ENCODE results near the gene CD209.
"Not testable (repeated sequence)": the region's sequence is repeated elsewhere in the genome, so short reads cannot be mapped to it uniquely, and the experiment has no call there.

Gene CD209, protein sequence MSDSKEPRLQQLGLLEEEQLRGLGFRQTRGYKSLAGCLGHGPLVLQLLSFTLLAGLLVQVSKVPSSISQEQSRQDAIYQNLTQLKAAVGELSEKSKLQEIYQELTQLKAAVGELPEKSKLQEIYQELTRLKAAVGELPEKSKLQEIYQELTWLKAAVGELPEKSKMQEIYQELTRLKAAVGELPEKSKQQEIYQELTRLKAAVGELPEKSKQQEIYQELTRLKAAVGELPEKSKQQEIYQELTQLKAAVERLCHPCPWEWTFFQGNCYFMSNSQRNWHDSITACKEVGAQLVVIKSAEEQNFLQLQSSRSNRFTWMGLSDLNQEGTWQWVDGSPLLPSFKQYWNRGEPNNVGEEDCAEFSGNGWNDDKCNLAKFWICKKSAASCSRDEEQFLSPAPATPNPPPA

DNA sequence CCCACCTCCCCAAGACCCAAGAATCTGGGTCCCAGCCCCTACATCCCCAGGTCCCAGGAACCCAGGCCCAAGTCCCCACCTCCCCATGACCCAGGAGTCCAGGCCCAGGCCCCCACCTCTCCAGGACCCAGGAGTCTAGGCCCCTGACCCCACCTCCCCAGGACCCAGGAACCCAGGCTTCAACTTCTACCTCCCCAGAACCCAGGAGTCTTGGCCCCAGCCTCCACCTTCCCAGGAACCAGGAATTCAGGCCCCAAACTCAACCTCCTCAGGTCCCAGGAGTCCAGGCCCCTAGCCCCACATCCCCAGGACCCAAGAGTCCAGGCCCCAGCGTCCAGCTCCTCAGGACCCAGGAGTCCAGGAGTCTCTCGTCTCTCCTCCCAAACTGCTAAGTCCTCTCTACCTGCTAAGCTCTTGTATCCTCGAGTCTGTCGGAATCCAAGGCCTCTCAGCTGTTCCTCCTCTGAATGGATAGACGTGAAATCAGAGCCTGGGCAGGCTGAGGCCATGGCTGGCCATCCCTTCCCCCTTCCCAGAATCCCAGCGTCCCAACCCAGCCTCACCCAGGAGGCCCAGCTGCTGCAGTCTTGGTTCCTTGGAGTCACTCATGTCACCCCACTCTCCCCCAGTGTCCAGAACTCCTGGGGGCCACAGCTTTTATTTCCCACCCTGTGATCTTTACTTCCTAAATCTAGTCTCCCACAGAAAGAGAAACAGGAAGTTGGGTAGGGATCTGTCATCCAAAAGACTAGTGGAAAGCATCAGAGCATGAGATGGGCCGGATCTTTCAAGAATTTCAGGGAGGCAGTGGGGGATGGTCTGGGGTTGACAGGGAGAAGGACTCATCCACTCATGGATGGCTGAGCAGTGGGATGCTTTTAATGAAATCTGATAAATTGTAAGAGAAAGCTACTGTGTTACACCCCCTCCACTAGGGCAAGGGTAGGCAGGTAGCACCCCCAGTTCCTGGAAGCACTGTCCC lies at the start of gene CD209:
TSS of gene CD209 (minus strand) at position 632 of the 982 bp plus-strand sequence. CDS start at position 609, 23 bp downstream.
- no peak for TF ChIP-seq POLR2A (IDR thresholded peaks at IDR 0.05; ENCODE audit: low read length)
- TF ChIP-seq GATA1 (IDR thresholded peaks at IDR 0.05; ENCODE audit: low read depth, low read length) = no peak
- DNase-seq = no peak

DNA sequence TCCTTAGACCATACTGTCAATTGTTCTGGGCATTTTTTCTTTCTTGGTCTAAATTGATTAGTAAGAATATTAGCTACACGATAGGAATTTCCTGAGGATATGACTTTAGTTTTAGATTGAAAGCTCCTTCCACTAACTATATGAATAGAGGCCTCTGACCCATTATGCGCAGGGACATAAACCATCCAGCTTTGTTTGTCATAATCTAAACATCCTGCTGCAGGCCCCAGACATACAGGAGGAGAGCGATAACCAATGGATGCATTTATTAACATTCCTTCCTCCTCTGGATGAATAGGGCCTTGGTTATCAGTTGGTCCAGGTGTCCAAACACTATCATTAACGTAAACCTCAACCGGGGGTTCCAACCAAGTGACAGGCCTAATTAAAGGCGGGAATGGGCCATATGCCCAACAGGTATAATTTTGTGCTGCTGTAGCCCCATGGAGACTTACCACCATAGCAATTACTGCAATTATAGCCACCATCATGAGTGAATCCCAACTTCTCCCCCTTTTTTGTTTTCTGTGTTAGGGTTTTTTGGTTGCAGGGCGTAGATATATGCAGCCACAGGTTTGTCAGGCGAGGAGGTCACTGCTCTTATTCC lies 48.3 kb upstream of the CD209 start:
- no peak for DNase-seq
- TF ChIP-seq GATA1 (IDR thresholded peaks at IDR 0.05; ENCODE audit: low read depth, low read length) = no peak
- no peak for TF ChIP-seq POLR2A (IDR thresholded peaks at IDR 0.05; ENCODE audit: low read length)

DNA sequence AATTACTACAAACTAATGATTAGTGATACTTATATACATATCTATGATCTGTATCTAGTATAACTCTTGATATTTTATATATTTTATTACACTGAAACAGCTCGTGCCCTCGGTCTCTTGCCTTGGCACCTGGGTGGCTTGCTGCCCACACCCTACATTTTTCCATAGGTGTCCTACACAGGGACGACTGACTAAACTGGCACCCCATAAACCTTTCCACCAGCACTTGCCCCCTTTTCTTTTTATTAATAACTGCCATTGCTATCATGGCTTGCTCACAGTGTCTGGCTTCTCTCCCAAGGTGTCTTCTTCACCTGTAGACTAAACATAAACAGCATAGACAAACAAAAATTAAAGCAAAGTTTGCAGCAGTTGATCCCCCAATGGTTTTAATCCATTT lies 46.2 kb upstream of the CD209 start:
- DNase-seq = no peak
- no peak for TF ChIP-seq GATA1 (IDR thresholded peaks at IDR 0.05; ENCODE audit: low read depth, low read length)
- TF ChIP-seq POLR2A (IDR thresholded peaks at IDR 0.05; ENCODE audit: low read length) = no peak

DNA sequence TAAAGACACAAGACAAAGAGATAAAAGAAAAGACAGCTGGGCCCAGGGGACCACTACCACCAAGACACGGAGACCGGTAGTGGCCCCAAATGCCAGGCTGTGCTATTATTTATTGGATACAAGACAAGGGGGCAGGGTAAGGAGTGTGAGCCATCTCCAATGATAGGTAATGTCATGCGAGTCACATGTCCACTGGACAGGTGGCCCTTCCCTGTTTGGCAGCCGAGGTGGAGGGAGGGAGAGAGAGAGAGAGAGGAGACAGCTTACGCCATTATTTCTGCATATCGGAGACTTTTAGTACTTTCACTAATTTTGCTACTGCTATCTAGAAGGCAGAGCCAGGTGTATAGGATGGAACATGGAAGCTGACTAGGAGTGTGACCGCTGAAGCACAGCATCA lies 45.4 kb upstream of the CD209 start:
- DNase-seq = not testable (repeated sequence)

DNA sequence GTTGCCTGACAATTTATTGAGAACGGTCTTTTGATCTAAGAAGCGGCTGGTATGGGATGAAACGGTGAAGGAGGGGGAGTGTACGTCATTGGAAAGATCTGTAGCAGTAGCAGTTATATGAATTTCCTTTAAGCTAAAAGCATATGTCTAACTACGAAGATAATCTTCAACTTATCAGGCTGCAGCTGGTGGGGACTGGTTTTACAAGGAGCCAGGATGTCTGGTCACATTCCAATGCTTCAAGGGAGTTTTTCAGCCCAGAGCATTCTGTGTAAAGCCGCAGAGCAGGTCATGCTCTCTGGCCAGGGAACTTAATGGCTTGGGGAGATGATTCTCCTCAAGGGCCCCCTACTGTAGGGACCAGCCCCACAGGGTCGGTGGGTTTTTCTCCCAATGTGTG lies 44.9 kb upstream of the CD209 start:
- no peak for DNase-seq

DNA sequence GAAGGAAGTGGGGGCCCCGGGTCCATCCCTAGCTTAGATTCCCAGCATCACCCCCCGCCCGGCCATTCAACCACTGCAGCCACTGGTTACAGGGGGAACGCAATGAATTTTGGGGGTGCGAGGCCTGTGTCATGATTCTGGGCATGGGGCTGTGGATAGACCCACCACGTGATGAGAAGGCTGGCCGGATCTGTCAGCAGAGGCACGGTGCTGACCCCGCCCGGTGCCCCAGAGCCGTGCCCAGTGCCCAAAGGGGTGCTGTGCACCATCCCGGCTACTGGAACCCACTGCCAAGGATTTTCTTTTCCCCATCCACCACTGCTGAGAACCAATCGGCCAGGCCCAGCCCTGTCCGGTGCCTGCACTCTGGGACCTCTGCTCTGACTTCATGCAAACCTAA lies 43.1 kb upstream of the CD209 start:
- no peak for DNase-seq
- TF ChIP-seq GATA1 (IDR thresholded peaks at IDR 0.05; ENCODE audit: low read depth, low read length) = no peak
- no peak for TF ChIP-seq POLR2A (IDR thresholded peaks at IDR 0.05; ENCODE audit: low read length)

More for the DNA sequence above, 44.9 kb upstream of the CD209 start:
- TF ChIP-seq POLR2A (IDR thresholded peaks at IDR 0.05; ENCODE audit: low read length) (no peak), GATA1 (IDR thresholded peaks at IDR 0.05; ENCODE audit: low read depth, low read length) (no peak)

DNA sequence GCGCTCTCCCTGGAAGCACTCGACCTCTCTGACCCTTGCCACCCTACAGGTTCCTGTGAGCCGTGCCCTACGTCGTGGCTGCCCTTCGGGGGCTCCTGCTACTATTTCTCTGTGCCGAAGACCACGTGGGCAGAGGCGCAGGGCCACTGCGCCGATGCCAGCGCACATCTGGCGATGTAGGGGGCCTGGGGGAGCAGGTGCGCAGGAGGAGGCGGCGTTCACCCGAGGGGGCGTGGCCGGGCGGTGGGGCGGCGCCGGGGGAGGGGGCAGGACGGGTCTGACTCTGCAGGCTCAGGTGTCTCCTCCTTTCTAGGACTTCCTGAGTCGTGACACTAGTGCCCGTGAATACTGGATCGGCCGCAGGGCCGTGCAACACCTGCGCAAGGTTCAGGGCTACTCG lies 42.1 kb upstream of the CD209 start:
- no peak for DNase-seq
- no peak for TF ChIP-seq GATA1 (IDR thresholded peaks at IDR 0.05; ENCODE audit: low read depth, low read length)
- TF ChIP-seq POLR2A (IDR thresholded peaks at IDR 0.05; ENCODE audit: low read length) = no peak

DNA sequence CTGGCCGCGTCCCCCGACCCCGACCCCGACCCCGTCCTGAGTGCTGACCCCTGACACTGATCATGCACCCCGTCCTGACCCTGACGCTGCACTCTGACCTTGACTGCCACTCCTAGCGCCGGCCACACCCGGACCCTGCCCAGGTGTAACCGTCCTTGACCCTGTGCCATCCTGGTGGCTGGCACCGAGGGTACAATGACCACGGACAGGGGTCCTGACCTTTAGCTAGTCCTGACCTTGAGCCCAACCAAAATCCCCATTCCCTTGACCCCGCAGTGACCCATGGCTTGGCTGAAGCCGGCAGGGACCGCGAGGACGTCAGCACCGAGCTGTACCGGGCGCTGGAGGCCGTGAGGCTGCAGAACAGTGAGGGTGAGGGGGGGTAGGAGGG lies 41.6 kb upstream of the CD209 start:
- TF ChIP-seq POLR2A (IDR thresholded peaks at IDR 0.05; ENCODE audit: low read length) (no peak), GATA1 (IDR thresholded peaks at IDR 0.05; ENCODE audit: low read depth, low read length) (no peak)
- DNase-seq = no peak

DNA sequence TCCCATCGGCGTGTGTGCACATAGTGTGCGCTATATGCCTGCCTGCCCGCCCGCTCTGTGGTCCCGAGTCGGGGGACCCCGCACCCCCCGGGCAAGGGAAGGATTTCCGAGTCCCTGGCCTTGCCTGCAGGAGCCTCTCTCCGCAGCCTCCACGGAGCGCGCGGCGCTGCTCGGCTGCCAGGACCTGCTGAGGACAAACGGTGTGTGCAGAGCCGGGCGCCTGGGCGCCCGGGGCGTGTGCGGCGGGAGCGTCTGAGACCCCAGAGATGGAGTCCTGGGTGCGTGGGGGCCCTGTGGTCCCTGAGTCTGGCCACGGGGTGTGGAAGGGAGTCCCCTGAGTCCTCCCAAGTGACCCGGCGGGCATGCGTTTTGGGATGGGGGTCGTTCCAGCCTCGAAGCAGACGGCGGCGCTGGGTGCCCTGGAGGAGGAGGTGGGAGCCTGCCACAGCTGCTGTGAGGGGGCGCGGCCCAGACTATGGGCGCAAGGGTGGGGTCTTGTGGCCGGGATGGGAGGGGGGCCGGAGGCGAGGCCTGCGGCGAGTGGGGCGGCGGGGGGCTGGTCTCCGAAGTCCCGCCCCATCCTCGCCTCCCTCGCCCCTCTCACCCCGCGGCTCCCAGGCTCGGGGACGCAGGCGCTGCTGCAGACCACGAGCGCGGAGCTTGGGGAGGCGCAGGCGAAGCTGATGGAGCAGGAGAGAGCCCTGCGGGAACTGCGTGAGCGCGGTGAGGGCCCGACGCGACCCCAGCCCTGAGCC lies 41.0 kb upstream of the CD209 start:
- TF ChIP-seq GATA1 (IDR thresholded peaks at IDR 0.05; ENCODE audit: low read depth, low read length) = no peak
- no peak for TF ChIP-seq POLR2A (IDR thresholded peaks at IDR 0.05; ENCODE audit: low read length)
- no peak for DNase-seq

DNA sequence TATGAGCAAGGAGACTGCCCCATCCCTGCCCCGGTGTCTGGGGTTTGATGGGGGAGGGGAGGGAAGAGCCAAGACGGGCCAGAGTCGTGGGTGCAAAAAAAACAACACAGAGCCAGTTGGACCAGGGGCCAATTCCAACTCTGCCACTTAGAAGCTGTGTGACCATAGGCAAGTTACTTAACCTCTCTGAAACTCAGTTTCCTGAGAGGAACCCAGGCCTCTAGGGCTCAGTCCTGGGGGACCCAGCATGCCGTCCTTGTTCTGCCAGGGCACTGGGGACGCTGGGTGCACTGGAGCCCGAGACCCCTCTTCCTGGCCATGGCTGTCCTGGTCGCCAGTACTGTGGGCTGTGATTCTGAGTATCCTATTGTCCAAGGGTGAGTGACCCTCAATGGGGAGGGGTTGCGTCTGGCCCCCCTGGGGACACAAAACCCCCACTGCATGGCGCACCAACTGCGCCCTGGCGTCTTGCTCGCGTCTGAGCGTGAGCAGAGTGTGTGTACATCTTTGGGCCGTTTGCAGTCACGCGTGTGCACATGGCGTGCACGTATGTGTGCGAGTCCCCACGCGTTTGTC lies 40.4 kb upstream of the CD209 start:
- TF ChIP-seq GATA1 (IDR thresholded peaks at IDR 0.05; ENCODE audit: low read depth, low read length) (no peak), POLR2A (IDR thresholded peaks at IDR 0.05; ENCODE audit: low read length) (no peak)
- DNase-seq = no peak

DNA sequence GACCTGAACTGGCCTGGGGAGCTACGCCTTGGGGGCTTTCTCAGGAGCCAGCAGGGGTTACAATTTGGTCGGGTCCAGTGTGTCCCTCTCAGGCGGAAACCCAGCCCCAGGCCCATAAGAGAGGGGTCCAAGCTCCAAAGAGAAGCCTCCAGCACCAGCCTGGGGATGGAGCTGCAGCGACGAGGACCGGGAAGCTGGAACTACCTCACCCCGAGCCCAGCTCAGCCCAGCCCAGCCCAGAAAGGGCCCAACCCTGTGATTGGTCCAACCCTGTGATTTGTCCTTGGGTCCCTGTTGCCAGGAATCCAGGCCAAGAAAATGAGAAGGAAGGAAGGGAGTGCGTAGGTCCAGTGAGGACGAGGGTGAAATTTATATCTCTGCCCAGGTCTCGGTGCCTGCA lies 39.8 kb upstream of the CD209 start:
- no peak for DNase-seq
- TF ChIP-seq POLR2A (IDR thresholded peaks at IDR 0.05; ENCODE audit: low read length) = no peak
- no peak for TF ChIP-seq GATA1 (IDR thresholded peaks at IDR 0.05; ENCODE audit: low read depth, low read length)

DNA sequence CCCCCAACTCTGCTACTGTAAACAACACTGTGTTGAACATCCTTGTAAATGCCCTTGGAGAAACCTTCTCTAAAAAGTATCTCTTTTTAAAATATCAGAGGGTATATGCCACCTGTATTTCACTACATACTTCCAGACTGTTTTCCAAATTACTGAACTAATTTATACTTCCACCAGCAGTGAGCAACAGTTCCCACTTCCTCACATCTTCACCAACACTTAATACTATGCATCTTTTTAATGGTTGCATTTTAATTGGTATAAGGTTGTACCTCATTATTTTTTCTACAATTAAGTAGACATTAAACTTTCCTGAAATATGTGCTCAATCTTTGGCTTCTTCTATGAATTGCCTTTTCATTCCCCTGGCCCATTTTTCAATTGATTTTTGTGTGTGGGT lies 37.5 kb upstream of the CD209 start:
- TF ChIP-seq POLR2A (IDR thresholded peaks at IDR 0.05; ENCODE audit: low read length) (no peak), GATA1 (IDR thresholded peaks at IDR 0.05; ENCODE audit: low read depth, low read length) (no peak)
- no peak for DNase-seq

DNA sequence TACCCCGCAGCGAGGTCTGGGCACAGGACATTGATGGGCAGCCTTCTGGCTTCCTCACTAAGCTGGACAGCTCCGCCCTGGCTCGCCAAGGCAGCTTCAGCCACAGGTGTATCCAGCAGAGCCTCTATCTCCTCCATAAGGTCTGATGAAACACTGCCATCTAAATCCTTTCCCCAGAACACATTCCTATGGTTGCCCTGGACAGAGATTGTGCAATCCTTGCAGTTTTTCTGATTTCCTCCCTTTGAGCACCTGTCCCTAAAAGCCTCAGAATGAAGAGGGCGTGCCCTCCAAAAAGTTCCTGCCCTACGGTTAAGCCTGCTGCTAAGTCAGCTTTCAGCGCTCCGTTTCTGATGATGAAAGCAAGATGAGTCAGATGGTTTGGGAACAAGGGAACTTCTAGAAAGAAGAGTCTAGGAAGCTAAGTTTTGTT lies 36.7 kb upstream of the CD209 start:
- DNase-seq = no peak
- TF ChIP-seq POLR2A (IDR thresholded peaks at IDR 0.05; ENCODE audit: low read length) = no peak
- no peak for TF ChIP-seq GATA1 (IDR thresholded peaks at IDR 0.05; ENCODE audit: low read depth, low read length)

Data from erythroblast (primary cell).